OCI-LY3 (cell line): ENCODE results near the gene FPR1.

Source experiments
- H2AFZ ChIP-seq: fragments of 200-600, 300-600 bp; shearing (Covaris generic); 2 replicates; pipeline ENCODE4 v1.6.0; 2014; ENCODE audit warnings: antibody characterized with exemption, low read depth, low read length
- H3K27ac ChIP-seq: fragments of 200-600, 300-600 bp; sonication (generic); 2 replicates; pipeline ENCODE4 v1.5.1; 2014; ENCODE audit warnings: mild to moderate bottlenecking, low read length, moderate library complexity, mixed read lengths
- H3K27me3 ChIP-seq: fragments of 200-600, 300-600 bp; sonication (generic); 2 replicates; pipeline ENCODE4 v1.6.1; 2014; ENCODE audit warnings: low read depth, low read length, mixed read lengths
- H3K36me3 ChIP-seq: fragments of 200-600, 300-600 bp; sonication (generic); replicated peaks from 2 replicates; pipeline ENCODE3; 2014; ENCODE audit warnings: low read depth, low read length, mixed read lengths
- H3K4me1 ChIP-seq: fragments of 300-600, 200-600 bp; sonication (generic); 2 replicates; pipeline ENCODE4 v1.6.1; 2014; ENCODE audit warnings: low read length, mixed read lengths
- H3K4me2 ChIP-seq: fragments of 200-600, 300-600 bp; sonication (generic); 2 replicates; pipeline ENCODE4 v1.6.1; 2014; ENCODE audit warnings: low read length, mixed read lengths
- H3K4me3 ChIP-seq: fragments of 300-600, 200-600 bp; sonication (generic); 2 replicates; pipeline ENCODE4 v1.5.1; 2014; ENCODE audit warnings: antibody characterized with exemption, mild to moderate bottlenecking, low read length, moderate library complexity
- H3K79me2 ChIP-seq: fragments of 300-600, 200-600 bp; shearing (Covaris generic); 2 replicates; pipeline ENCODE4 v1.6.1; 2014; ENCODE audit warnings: mild to moderate bottlenecking, low read length, mixed read lengths
- H3K9ac ChIP-seq: fragments of 300-600, 200-600 bp; shearing (Covaris generic); 2 replicates; pipeline ENCODE4 v1.6.0; 2014; ENCODE audit warnings: mild to moderate bottlenecking, low read length, moderate library complexity
- H3K9me3 ChIP-seq: fragments of 200-600, 300-600 bp; shearing (Covaris generic); 2 replicates; pipeline ENCODE4 v1.6.1; 2014; ENCODE audit warnings: low read length, mixed read lengths; ENCODE audit not compliant: insufficient read depth
- H4K20me1 ChIP-seq: fragments of 200-600, 300-600 bp; sonication (generic); 2 replicates; pipeline ENCODE4 v1.6.1; 2016; ENCODE audit warnings: low read length, mixed read lengths; ENCODE audit not compliant: insufficient read depth
- CTCF ChIP-seq: fragments of 200-600, 300-600 bp; sonication (generic); IDR thresholded peaks from 2 replicates; pipeline ENCODE4 v1.5.1; 2014; ENCODE audit warnings: antibody characterized with exemption, low read length, low read depth
- EZH2phosphoT487 ChIP-seq: fragments of 200-600 bp; shearing (Covaris generic); IDR thresholded peaks from 2 replicates; pipeline ENCODE4 v1.6.1; 2018; ENCODE audit warnings: antibody characterized with exemption, mixed run types, low read depth

The FPR1 gene, protein sequence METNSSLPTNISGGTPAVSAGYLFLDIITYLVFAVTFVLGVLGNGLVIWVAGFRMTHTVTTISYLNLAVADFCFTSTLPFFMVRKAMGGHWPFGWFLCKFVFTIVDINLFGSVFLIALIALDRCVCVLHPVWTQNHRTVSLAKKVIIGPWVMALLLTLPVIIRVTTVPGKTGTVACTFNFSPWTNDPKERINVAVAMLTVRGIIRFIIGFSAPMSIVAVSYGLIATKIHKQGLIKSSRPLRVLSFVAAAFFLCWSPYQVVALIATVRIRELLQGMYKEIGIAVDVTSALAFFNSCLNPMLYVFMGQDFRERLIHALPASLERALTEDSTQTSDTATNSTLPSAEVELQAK

DNA sequence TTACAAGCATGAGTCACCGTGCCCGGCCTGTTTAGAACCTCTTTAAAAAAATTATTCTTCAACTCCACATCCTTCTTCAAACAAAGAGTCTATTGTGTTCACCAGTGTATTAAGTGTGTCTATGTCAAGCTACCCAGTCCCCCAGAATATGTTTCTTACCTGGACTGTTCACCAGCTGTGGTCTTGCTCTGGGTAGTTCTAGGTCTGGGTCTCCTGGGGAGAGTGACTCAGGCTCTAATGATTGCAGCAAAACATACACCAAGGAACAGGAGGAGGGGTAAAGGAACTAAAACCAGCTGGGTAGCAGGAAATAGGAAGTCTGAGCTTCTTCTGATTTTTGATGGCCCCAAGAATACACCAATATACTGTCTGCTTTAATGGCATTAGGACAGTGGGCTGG is at the start of gene FPR1:
FPR1 (minus strand) TSS at position 224 of the 400 bp plus-strand sequence. CDS start 4,884 bp downstream, outside the sequence.
- H3K36me3 ChIP-seq, result no peaks in the 10 kb centered on the region
- peaks cover 7% of the 10 kb centered on the region for H3K4me1 ChIP-seq
- H3K9me3 ChIP-seq, result no peaks in the 10 kb centered on the region
- H3K4me2 ChIP-seq, result no peak within 1 kb of the TSS
- no peak within 1 kb of the TSS for H3K9ac ChIP-seq
- no peaks in the 10 kb centered on the region for H3K79me2 ChIP-seq
- no peak within 1 kb of the TSS for H2AFZ ChIP-seq
- TF ChIP-seq CTCF (no peak), EZH2phosphoT487 (no peak)
- peaks cover 3% of the 10 kb centered on the region; the same call in 1 of the 2 replicates for H3K27me3 ChIP-seq
- no peaks in the 10 kb centered on the region for H4K20me1 ChIP-seq
- H3K27ac ChIP-seq, result no peak within 1 kb of the TSS
- H3K4me3 ChIP-seq, result no peak within 1 kb of the TSS

DNA sequence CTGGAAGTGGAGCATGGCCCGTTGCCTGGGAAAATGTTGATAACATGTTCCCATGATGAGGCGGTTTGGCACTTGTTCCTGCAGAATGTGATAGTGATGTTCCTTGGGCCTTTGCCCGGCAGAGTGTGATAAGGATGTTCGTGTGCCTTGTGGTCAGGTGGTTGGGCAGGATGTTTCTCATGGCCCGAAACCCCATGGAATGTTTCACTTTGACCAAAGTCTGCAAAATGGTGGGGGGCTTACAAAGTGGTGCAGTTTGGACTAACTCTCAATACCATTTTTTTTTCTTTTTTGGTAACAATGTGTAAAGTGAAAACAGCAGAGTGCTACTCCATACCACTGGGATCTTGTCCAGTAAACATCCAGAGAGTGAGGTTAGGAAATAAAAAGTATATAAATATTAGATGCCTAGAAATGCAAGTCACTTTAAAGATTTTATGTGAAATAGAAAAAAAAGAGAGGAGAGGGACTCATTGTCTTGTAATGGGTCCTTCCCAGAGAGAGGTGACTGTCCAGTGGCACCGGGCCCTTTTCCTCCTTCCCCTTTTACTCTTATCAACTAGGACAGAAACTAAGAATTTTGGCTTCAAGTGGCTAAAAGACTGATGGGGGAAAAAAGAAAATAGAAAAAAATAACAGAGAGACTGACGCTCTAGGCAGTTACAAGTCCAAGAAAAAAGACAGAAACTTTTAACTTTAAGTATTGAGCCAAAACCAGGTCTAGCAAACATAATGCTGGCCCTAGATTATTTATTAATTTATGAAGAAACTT is 49.0 kb upstream of the FPR1 start:
- TF ChIP-seq CTCF (no peak), EZH2phosphoT487 (no peak)
- peaks cover 3% of the 10 kb centered on the region; the same call in 1 of the 2 replicates for H3K27me3 ChIP-seq
- H4K20me1 ChIP-seq, result no peaks in the 10 kb centered on the region
- peaks cover 8% of the 10 kb centered on the region; the same call in 1 of the 2 replicates for H3K9me3 ChIP-seq
- H3K27ac ChIP-seq, result no peak overlapping the region
- no peak overlapping the region for H3K4me3 ChIP-seq
- no peak overlapping the region for H2AFZ ChIP-seq
- H3K9ac ChIP-seq, result no peak overlapping the region
- no peak overlapping the region for H3K4me2 ChIP-seq
- H3K79me2 ChIP-seq, result no peaks in the 10 kb centered on the region
- H3K4me1 ChIP-seq, result peaks cover 8% of the 10 kb centered on the region
- no peaks in the 10 kb centered on the region for H3K36me3 ChIP-seq

DNA sequence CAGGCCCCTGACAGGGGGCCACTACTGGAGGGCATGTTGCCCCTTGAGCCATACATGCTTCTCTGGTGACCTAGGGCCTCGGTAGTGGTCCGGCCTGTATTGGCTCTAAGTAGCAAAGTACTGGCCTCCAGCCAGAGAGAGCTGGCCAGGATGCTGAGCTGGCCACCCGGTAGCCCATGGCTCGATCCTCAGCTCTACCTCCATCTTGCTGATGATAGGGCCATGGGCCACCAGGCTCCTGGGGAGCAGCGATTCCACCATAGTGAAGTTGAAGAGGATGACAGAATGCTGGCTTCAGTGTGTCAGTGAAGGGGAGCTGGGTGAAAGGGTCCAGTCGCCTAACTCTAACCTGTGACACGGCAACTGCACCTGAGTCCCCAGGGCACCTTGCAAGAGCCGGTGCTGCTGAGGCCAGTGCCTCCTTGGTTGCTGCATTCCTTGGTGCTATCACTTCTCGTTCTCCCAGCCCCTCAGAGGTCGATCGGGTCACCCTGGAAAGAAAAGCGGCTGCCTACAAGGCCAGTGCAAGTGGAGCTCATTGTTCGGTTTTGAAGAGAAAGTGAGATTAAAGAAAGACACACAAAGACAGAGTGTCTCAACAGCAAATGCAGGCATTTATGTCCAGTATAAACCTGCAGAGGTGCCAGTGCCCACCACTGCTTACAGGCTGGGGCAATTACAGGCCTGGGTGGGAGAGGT is 48.2 kb upstream of the FPR1 start:
- TF ChIP-seq EZH2phosphoT487, result no peak
- TF ChIP-seq CTCF, result no peak
- H3K4me2 ChIP-seq, result no peak overlapping the region
- peaks cover 3% of the 10 kb centered on the region; the same call in 1 of the 2 replicates for H3K27me3 ChIP-seq
- H3K4me3 ChIP-seq, result no peak overlapping the region
- H2AFZ ChIP-seq, result no peak overlapping the region
- no peaks in the 10 kb centered on the region for H3K79me2 ChIP-seq
- H3K4me1 ChIP-seq, result peaks cover 8% of the 10 kb centered on the region
- no peak overlapping the region for H3K9ac ChIP-seq
- H3K9me3 ChIP-seq, result peaks cover 8% of the 10 kb centered on the region; the same call in 1 of the 2 replicates
- no peaks in the 10 kb centered on the region for H3K36me3 ChIP-seq
- no peaks in the 10 kb centered on the region for H4K20me1 ChIP-seq
- no peak overlapping the region for H3K27ac ChIP-seq
